Neural cell (in vitro differentiated cells): Measurements from ENCODE around the gene CES2. TPM values are rescaled to one million over a fixed set of nuclear protein-coding genes. Genes with fewer than 3 reads are reported as not detected.

Experiments used
- H2AFZ ChIP-seq: fragments of 200-600, 300-800 bp; sonication (generic), shearing (Covaris generic); 2 replicates; pipeline ENCODE4 v1.6.0; 2014; ENCODE audit warnings: low read depth, mild to moderate bottlenecking, antibody characterized with exemption, low read length, moderate library complexity
- H3F3A ChIP-seq: fragments of 200-600 bp; shearing (Covaris generic); 2 replicates; pipeline ENCODE4 v1.6.1; 2016; ENCODE audit warnings: mild to moderate bottlenecking, moderate library complexity, mixed read lengths, antibody characterized with exemption, low read length; ENCODE audit not compliant: insufficient read depth, poor library complexity, severe bottlenecking
- H3K27ac ChIP-seq: fragments of 200-600, 300-800 bp; sonication (generic), shearing (Covaris generic); 2 replicates; pipeline ENCODE4 v1.5.1; 2014; ENCODE audit warnings: mild to moderate bottlenecking, low read length, moderate library complexity
- H3K27me3 ChIP-seq: fragments of 300-800, 200-600 bp; sonication (generic), shearing (Covaris generic); 2 replicates; pipeline ENCODE4 v1.6.0; 2014; ENCODE audit warnings: mild to moderate bottlenecking, low read depth, low read length, moderate library complexity; ENCODE audit not compliant: insufficient read depth
- H3K36me3 ChIP-seq: fragments of 300-800, 200-600 bp; sonication (generic), shearing (Covaris generic); 2 replicates; pipeline ENCODE4 v1.5.1; 2014; ENCODE audit warnings: mild to moderate bottlenecking, antibody characterized with exemption, low read length, moderate library complexity; ENCODE audit not compliant: insufficient read depth
- H3K4me2 ChIP-seq: fragments of 300-800, 200-600 bp; sonication (generic), shearing (Covaris generic); 2 replicates; pipeline ENCODE4 v1.6.0; 2014; ENCODE audit warnings: mild to moderate bottlenecking, low read length
- H3K4me3 ChIP-seq: fragments of 300-800, 200-600 bp; sonication (generic), shearing (Covaris generic); 2 replicates; pipeline ENCODE4 v1.5.1; 2014; ENCODE audit warnings: mild to moderate bottlenecking, low read length, moderate library complexity
- H3K79me2 ChIP-seq: fragments of 200-600 bp; shearing (Covaris generic); replicated peaks from 2 replicates; pipeline ENCODE4 v1.6.0; 2014; ENCODE audit warnings: mild to moderate bottlenecking, low read length, moderate library complexity; ENCODE audit not compliant: insufficient read depth
- H3K9ac ChIP-seq: fragments of 300-800, 200-600 bp; sonication (generic), shearing (Covaris generic); 2 replicates; pipeline ENCODE4 v1.6.1; 2016; ENCODE audit warnings: mild to moderate bottlenecking, low read length, mixed read lengths
- H3K9me2 ChIP-seq: fragments of 200-600 bp; shearing (Covaris generic); 2 replicates; pipeline ENCODE4 v1.6.1; 2016; ENCODE audit warnings: mild to moderate bottlenecking, low read length, mixed read lengths; ENCODE audit not compliant: insufficient read depth
- H3K9me3 ChIP-seq: fragments of 200-600, 300-800 bp; sonication (generic), shearing (Covaris generic); 2 replicates; pipeline ENCODE4 v1.6.1; 2016; ENCODE audit warnings: mild to moderate bottlenecking, mixed run types, low read length, moderate library complexity, mixed read lengths
- H4K20me1 ChIP-seq: fragments of 200-600 bp; shearing (Covaris generic); 2 replicates; pipeline ENCODE4 v1.6.1; 2016; ENCODE audit warnings: mild to moderate bottlenecking, mixed run types; ENCODE audit not compliant: insufficient read depth
- CTCF ChIP-seq: fragments of 450-650 bp; IDR thresholded peaks from 2 replicates; pipeline ENCODE4 v1.5.1; 2014; ENCODE audit warnings: antibody characterized with exemption, mild to moderate bottlenecking, moderate library complexity; ENCODE audit not compliant: poor library complexity, severe bottlenecking
- EP300 ChIP-seq: fragments of 450-650 bp; conservative IDR thresholded peaks from 2 replicates; pipeline ENCODE4 v1.6.1; 2014; ENCODE audit warnings: antibody characterized with exemption, mild to moderate bottlenecking, moderate library complexity; ENCODE audit not compliant: poor library complexity, severe bottlenecking
- EZH2 ChIP-seq: fragments of 200-600, 300-800 bp; shearing (Covaris generic), sonication (generic); IDR thresholded peaks from 2 replicates; pipeline ENCODE4 v1.6.1; 2014; ENCODE audit warnings: antibody characterized with exemption, low read length, borderline replicate concordance, mild to moderate bottlenecking; ENCODE audit not compliant: insufficient read depth, poor library complexity, severe bottlenecking
- MXI1 ChIP-seq: fragments of 450-650 bp; conservative IDR thresholded peaks from 2 replicates; pipeline ENCODE4 v1.6.1; 2014; ENCODE audit warnings: antibody characterized with exemption, mild to moderate bottlenecking; ENCODE audit not compliant: poor library complexity, severe bottlenecking
- POLR2AphosphoS5 ChIP-seq: IDR thresholded peaks from 2 replicates; pipeline ENCODE4 v1.6.1; 2012
- RAD21 ChIP-seq: fragments of 450-650 bp; conservative IDR thresholded peaks from 2 replicates; pipeline ENCODE4 v1.6.1; 2014; ENCODE audit warnings: antibody characterized with exemption, mild to moderate bottlenecking, moderate library complexity
- REST ChIP-seq: IDR thresholded peaks from 2 replicates; pipeline ENCODE4 v1.6.1; 2012; ENCODE audit warnings: borderline replicate concordance
- SMC3 ChIP-seq: fragments of 450-650 bp; conservative IDR thresholded peaks from 2 replicates; pipeline ENCODE4 v1.6.1; 2014; ENCODE audit warnings: antibody characterized with exemption, mild to moderate bottlenecking, moderate library complexity; ENCODE audit not compliant: poor library complexity
- TAF1 ChIP-seq: IDR thresholded peaks from 2 replicates; pipeline ENCODE4 v1.6.1; 2012; ENCODE audit warnings: low read depth
- polyA plus RNA-seq: library from polyadenylated mRNA; depleted of rRNA; stranded (reverse); fragments of >200 nt; gene quantifications from 2 replicates; pipeline ENCODE4 v1.2.3, GENCODE V29; 2014

CES2 gene
- polyA plus RNA-seq, 1 donor from 2014 or later = 22.9 TPM

- no peak overlapping the region for H3K4me2 ChIP-seq
- no peak overlapping the region for H3K27ac ChIP-seq
- no peak overlapping the region for H3K4me3 ChIP-seq
- H3K9ac ChIP-seq = no peak overlapping the region
- no peak overlapping the region for H2AFZ ChIP-seq
- H3K36me3 ChIP-seq = no peaks in the 10 kb centered on the region
- H3F3A ChIP-seq = no peaks in the 10 kb centered on the region
- no peaks in the 10 kb centered on the region for H3K79me2 ChIP-seq
- TF ChIP-seq REST (no peak), EP300 (no peak), TAF1 (no peak), EZH2 (no peak), CTCF (no peak), POLR2AphosphoS5 (no peak), RAD21 (no peak), SMC3 (no peak), MXI1 (no peak)
- H4K20me1 ChIP-seq = no peaks in the 10 kb centered on the region
- no peaks in the 10 kb centered on the region for H3K9me2 ChIP-seq
- H3K9me3 ChIP-seq = no peaks in the 10 kb centered on the region
- H3K27me3 ChIP-seq = no peaks in the 10 kb centered on the region
Observed at GRCh38 chr16:66898933-66899309, 36.4 kb upstream of the CES2 start.

GRCh38 chr16:66899310-66899944, 35.9 kb upstream of the CES2 start:
- Histone ChIP-seq H3K4me2 (no peak overlapping the region), H3F3A (no peaks in the 10 kb centered on the region), H3K9me3 (no peaks in the 10 kb centered on the region), H3K9ac (no peak overlapping the region), H3K9me2 (no peaks in the 10 kb centered on the region), H2AFZ (no peak overlapping the region), H3K4me3 (no peak overlapping the region), H3K79me2 (no peaks in the 10 kb centered on the region), H3K36me3 (no peaks in the 10 kb centered on the region), H3K27ac (no peak overlapping the region), H4K20me1 (no peaks in the 10 kb centered on the region), H3K27me3 (no peaks in the 10 kb centered on the region)
- TF ChIP-seq RAD21 (no peak), SMC3 (no peak), EZH2 (no peak), TAF1 (no peak), REST (no peak), POLR2AphosphoS5 (no peak), MXI1 (no peak), EP300 (no peak), CTCF (no peak)
